ENCODE measurements around the gene SMCO2. TPM values are rescaled to one million over a fixed set of nuclear protein-coding genes. Genes with fewer than 3 reads are reported as not detected.

Gene SMCO2
- total and polyA plus RNA-seq, 2 of the 8 experiments (the other 6 are each of a cell fraction or from before 2014, with no cell fraction given) = 0.24 to 0.80 TPM

GRCh38 chr12:27523305-27523641 lies 76.7 kb downstream of the SMCO2 start:
- Histone ChIP-seq H4K20me1 (replicated peaks in 1 of 2; ENCODE audit: control insufficient read depth in 1 of 2, insufficient read depth in 2 of 2, low read length in 2 of 2) (peaks cover 1 to 3% of the 10 kb centered on the region in 2 experiments), H2BK5ac (ENCODE audit: low read depth, low read length) (peak overlapping the region; percentile 71; the same call in 1 of the 2 replicates), H3K14ac (ENCODE audit: insufficient read length) (no peak overlapping the region), H3K18ac (ENCODE audit: extremely low read depth, low read length) (peak overlapping the region; percentile 91; the same call in 1 of the 2 replicates), H3K4me2 (ENCODE audit: insufficient read depth in 1 of 2, low read depth in 2 of 2, low read length in 2 of 2) (peak overlapping the region; percentile 84 to 91), H3K56ac (replicated peaks; ENCODE audit: insufficient read length, low read depth, low read length) (no peak overlapping the region), H4K5ac (ENCODE audit: insufficient read length, low read depth, low read length) (no peak overlapping the region), H3K4ac (replicated peaks; ENCODE audit: insufficient read length, low read depth, low read length) (peak overlapping the region; percentile 19), H3K23ac (ENCODE audit: insufficient read length) (no peak overlapping the region), H3K27me3 (replicated peaks in 1 of 4; ENCODE audit: control insufficient read depth in 3 of 4, extremely low read depth in 1 of 4, insufficient read depth in 3 of 4, low read length in 3 of 4) (peaks cover 0 to 3% (median under 1%) of the 10 kb centered on the region in 4 experiments; a peak in 2 of 7 replicates), H4K8ac (ENCODE audit: extremely low read depth, insufficient read depth, low read length) (no peak overlapping the region), H2AFZ (ENCODE audit: low read length) (peak overlapping the region; percentile 38; the same call in 1 of the 2 replicates), H4K91ac (replicated peaks; ENCODE audit: insufficient read length, low read length) (no peak overlapping the region), H2BK120ac (replicated peaks; ENCODE audit: low read depth, low read length) (no peak overlapping the region), H3K4me3 (ENCODE audit: extremely low read depth in 1 of 4, insufficient read depth in 2 of 4, low read depth in 3 of 4, low read length in 4 of 4) (peak overlapping the region; percentile 63 to 86 (median 77)), H3K36me3 (ENCODE audit: control insufficient read depth in 2 of 4, insufficient read depth in 4 of 4, low read length in 3 of 4) (no peaks in the 10 kb centered on the region), H2BK15ac (ENCODE audit: low read length) (no peak overlapping the region), H2BK12ac (ENCODE audit: low read depth, low read length) (0 out of 2 replicates have a peak overlapping the region, but pooled peaks have one; percentile 13), H3K9me3 (ENCODE audit: insufficient read depth in 2 of 2, low read depth in 1 of 2, low read length in 1 of 2) (no peaks in the 10 kb centered on the region), H3K4me1 (replicated peaks in 1 of 4; ENCODE audit: control insufficient read depth in 3 of 4, insufficient read depth in 4 of 4, low read length in 3 of 4) (peaks cover 4 to 12% (median 11%) of the 10 kb centered on the region in 4 experiments), H3K79me1 (ENCODE audit: low read depth, low read length) (no peaks in the 10 kb centered on the region), H3K23me2 (ENCODE audit: low read depth, low read length) (peaks cover 10% of the 10 kb centered on the region), H3K9ac (replicated peaks in 1 of 4; ENCODE audit: extremely low read depth in 1 of 4, low read depth in 3 of 4, low read length in 3 of 4) (peak overlapping the region; percentile 69 to 86 (median 82)), H3K79me2 (ENCODE audit: control insufficient read depth in 1 of 2, insufficient read depth in 2 of 2, low read length in 2 of 2) (peaks cover 0 to 16% of the 10 kb centered on the region in 2 experiments; a peak in 2 of 4 replicates), H2AK5ac (ENCODE audit: low read depth, low read length) (no peak overlapping the region), H3K27ac (ENCODE audit: low read depth, low read length) (peak overlapping the region; percentile 83), H2BK20ac (ENCODE audit: low read length) (no peak overlapping the region)
- WGBS, 2 experiments (ENCODE audit: extremely low coverage in 1 of 2, insufficient coverage in 1 of 2, insufficient read length in 1 of 2, insufficient replicate concordance in 2 of 2, low coverage in 1 of 2, low lambda C conversion rate in 2 of 2, missing lambda C conversion rate in 1 of 2) = 18% methylated on average over 6 of the region's 6 CpGs; no CpG with 5 or more reads in 1 of the 2 experiments
- FAIRE-seq = no peak
- POLR2A ChIA-PET (ENCODE audit: partially characterized antibody) = interaction anchor here (0.8 to 3.9 kb wide), 10 partner anchors 8 to 188 kb away, joined by 3 to 18 read pairs (median 4); no protein-coding TSS in a partner anchor
- DNase-seq (ENCODE audit: low read depth in 1 of 2, low spot score in 2 of 2) = no peak
- CTCF ChIA-PET (ENCODE audit: partially characterized antibody) = interaction anchor here (0.8 to 1.7 kb wide), 4 partner anchors 12 to 139 kb away, joined by 3 read pairs; no protein-coding TSS in a partner anchor
- TF ChIP-seq, protein P1, sequence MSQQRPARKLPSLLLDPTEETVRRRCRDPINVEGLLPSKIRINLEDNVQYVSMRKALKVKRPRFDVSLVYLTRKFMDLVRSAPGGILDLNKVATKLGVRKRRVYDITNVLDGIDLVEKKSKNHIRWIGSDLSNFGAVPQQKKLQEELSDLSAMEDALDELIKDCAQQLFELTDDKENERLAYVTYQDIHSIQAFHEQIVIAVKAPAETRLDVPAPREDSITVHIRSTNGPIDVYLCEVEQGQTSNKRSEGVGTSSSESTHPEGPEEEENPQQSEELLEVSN (IDR thresholded peaks at IDR 0.05) = peak; percentile 49; the same call in 1 of the 2 replicates
- TF ChIP-seq PHF8 (conservative IDR thresholded peaks at IDR 0.05; ENCODE audit: low read depth, low read length) = no peak

All from H1 (cell line).